Bronchial epithelial cell (primary cell): ENCODE data around the gene GLIS1. TPM values are rescaled to one million over a fixed set of nuclear protein-coding genes. Genes with fewer than 3 reads are reported as not detected.

Experiments used
- DNase-seq: peaks from one replicate; pipeline ENCODE4 v3.0.0-alpha.2; 2010; ENCODE audit warnings: low read depth
- FAIRE-seq: peaks from 2 replicates; lab custom pipeline; 2011; peaks lifted over from hg19 to GRCh38; lab: Jason Lieb, UNC
- H3K27me3 ChIP-seq: 2 replicates; pipeline ENCODE4 v1.5.1; 2011; ENCODE audit warnings: low read length; ENCODE audit not compliant: control insufficient read depth, insufficient read depth
- H3K36me3 ChIP-seq: 2 replicates; pipeline ENCODE4 v1.5.1; 2011; ENCODE audit warnings: low read length; ENCODE audit not compliant: control insufficient read depth, insufficient read depth
- H3K4me3 ChIP-seq: 2 replicates; pipeline ENCODE4 v1.5.1; 2011; ENCODE audit warnings: mild to moderate bottlenecking, low read depth, low read length, control low read depth
- total RNA-seq: library from RNA; depleted of rRNA; stranded (reverse); fragments of >200 nt; gene quantifications from 2 replicates; pipeline ENCODE4 v1.2.1, GENCODE V29; 2014
- TF ChIP-seq, protein P1 (sequence below): IDR thresholded peaks from 2 replicates; pipeline ENCODE4 v1.5.1; 2011; ENCODE audit warnings: mild to moderate bottlenecking, moderate library complexity, low read length, control low read depth, inconsistent platforms; ENCODE audit not compliant: insufficient read depth, severe bottlenecking

The GLIS1 gene
- total RNA-seq, 1 donor from 2014 or later = under 0.01 TPM

DNA sequence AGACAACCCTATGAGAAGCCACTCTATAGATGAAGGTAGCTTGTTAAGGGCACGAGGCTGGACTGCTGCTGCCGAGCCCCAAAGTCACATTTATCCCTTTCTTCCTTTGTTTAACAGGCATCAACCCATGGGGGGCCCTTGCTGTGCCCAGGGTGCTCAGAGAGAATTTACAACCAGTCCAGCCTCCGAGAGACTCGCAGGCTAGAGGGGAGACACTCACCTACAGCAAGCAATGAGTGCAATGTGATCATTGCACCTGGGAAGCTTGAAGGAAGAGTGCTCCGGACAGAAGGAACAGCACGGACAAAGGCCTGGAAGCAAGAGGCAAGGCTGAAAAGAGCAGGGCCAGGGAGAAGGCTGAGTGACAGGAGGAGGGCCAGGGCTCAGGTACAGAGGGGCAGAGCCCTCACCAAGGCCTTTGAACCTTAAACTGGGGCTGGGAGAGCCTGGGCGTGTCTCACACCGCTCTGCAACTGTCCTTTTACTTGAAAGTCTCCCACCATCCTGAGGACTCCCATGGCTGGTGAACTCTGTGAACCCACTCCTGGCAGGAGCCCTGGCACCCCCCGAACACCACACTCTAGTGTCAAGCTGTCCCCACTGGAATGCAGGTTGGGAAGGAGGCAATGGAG is 252.5 kb downstream of the GLIS1 start:
- no peak overlapping the region for H3K4me3 ChIP-seq
- no peaks in the 10 kb centered on the region for H3K36me3 ChIP-seq
- TF ChIP-seq, protein P1, sequence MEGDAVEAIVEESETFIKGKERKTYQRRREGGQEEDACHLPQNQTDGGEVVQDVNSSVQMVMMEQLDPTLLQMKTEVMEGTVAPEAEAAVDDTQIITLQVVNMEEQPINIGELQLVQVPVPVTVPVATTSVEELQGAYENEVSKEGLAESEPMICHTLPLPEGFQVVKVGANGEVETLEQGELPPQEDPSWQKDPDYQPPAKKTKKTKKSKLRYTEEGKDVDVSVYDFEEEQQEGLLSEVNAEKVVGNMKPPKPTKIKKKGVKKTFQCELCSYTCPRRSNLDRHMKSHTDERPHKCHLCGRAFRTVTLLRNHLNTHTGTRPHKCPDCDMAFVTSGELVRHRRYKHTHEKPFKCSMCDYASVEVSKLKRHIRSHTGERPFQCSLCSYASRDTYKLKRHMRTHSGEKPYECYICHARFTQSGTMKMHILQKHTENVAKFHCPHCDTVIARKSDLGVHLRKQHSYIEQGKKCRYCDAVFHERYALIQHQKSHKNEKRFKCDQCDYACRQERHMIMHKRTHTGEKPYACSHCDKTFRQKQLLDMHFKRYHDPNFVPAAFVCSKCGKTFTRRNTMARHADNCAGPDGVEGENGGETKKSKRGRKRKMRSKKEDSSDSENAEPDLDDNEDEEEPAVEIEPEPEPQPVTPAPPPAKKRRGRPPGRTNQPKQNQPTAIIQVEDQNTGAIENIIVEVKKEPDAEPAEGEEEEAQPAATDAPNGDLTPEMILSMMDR = no peak
- FAIRE-seq = no peak
- DNase-seq = no peak
- H3K27me3 ChIP-seq = peaks cover 3% of the 10 kb centered on the region

GRCh38 chr1:53485478-53486394 is 253.2 kb downstream of the GLIS1 start:
- FAIRE-seq (peak; percentile 72), DNase-seq (peak; percentile 50)
- peaks cover 3% of the 10 kb centered on the region for H3K27me3 ChIP-seq

DNA sequence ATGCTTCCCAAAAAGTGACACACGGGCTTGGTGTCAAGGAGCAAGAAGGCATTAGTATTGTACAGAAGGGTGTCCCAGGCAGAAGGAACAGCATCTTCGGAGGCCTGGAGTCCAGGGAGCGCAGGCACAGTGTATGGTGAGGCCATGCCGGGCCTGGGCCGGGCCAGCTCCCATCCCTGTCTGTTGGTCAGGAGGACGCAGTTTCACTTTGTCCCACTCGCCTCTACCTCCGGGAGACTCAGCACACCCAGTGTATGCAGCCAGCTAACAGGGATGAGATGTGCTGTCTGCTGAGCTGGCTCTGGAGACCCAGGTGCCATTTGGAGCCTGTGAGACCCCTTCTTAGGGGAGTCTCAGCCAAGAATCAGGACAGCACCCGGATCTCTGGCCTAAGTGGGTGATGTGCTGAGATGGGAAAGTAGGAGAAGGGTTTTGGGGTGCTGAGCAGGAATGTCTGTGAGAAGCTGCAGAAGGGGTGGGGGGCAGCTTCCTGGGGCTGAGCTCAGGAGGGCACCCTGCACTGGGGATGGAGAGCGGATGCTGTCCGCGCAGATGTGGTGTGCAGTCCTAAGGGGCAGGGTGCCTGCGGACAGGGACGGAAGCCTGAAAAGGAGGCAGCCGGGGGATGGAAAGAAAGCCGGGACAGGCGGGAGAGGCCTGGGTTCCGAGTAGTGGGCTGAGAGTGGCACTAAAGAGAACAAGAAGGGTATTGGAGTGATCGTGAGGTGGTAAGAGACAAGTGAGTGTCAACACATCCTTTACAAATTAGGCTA is 254.1 kb downstream of the GLIS1 start:
- TF ChIP-seq, protein P1 = no peak
- peak; percentile 58 for FAIRE-seq
- no peaks in the 10 kb centered on the region for H3K36me3 ChIP-seq
- H3K27me3 ChIP-seq = peaks cover 4% of the 10 kb centered on the region
- DNase-seq = no peak
- no peak overlapping the region for H3K4me3 ChIP-seq

More at GRCh38 chr1:53485478-53486394, 253.2 kb downstream of the GLIS1 start:
- TF ChIP-seq, protein P1 = peak; percentile 92
- no peaks in the 10 kb centered on the region for H3K36me3 ChIP-seq
- H3K4me3 ChIP-seq = no peak overlapping the region

GRCh38 chr1:53483656-53484055 is 255.3 kb downstream of the GLIS1 start:
- Histone ChIP-seq H3K36me3 (no peaks in the 10 kb centered on the region), H3K27me3 (peaks cover 4% of the 10 kb centered on the region), H3K4me3 (no peak overlapping the region)
- DNase-seq (no peak), FAIRE-seq (no peak)
- TF ChIP-seq, protein P1 = no peak

DNA sequence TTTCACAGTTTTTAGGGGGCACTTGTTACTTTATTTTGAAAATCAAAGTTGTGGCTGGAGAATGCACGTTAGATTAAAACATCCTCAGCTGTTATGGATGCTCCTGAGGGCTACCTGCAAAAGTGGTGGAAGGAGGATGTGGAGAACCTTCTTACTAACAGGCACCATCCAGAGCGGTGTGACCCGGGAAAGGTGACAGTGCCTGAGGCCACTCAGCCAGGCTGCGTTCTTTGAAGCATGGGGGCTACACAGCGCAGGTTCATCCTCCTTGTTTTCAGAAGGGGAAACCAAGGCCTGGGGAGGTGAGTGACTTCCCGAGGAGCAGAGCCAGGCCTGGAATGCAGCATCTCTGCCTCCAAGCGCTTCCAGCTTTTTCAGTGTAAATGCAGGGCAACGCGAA is 255.8 kb downstream of the GLIS1 start:
- no peak for FAIRE-seq
- no peak for DNase-seq
- peaks cover 4% of the 10 kb centered on the region for H3K27me3 ChIP-seq
- TF ChIP-seq, protein P1 = no peak
- H3K4me3 ChIP-seq = no peak overlapping the region
- no peaks in the 10 kb centered on the region for H3K36me3 ChIP-seq
